Stimulated activated CD4-positive, alpha-beta T cell treated with anti-CD3 and anti-CD28 coated beads, TNF-alpha, amount 100 ng/mL, for 24 hours (primary cell): ENCODE measurements around the gene S100A4.

Source experiments
- DNase-seq, 3 experiments: peaks; one replicate each; pipeline ENCODE4 v3.0.0-alpha.2; 2020; ENCODE audit warnings: low read depth in 3 of 3

Gene S100A4

DNA sequence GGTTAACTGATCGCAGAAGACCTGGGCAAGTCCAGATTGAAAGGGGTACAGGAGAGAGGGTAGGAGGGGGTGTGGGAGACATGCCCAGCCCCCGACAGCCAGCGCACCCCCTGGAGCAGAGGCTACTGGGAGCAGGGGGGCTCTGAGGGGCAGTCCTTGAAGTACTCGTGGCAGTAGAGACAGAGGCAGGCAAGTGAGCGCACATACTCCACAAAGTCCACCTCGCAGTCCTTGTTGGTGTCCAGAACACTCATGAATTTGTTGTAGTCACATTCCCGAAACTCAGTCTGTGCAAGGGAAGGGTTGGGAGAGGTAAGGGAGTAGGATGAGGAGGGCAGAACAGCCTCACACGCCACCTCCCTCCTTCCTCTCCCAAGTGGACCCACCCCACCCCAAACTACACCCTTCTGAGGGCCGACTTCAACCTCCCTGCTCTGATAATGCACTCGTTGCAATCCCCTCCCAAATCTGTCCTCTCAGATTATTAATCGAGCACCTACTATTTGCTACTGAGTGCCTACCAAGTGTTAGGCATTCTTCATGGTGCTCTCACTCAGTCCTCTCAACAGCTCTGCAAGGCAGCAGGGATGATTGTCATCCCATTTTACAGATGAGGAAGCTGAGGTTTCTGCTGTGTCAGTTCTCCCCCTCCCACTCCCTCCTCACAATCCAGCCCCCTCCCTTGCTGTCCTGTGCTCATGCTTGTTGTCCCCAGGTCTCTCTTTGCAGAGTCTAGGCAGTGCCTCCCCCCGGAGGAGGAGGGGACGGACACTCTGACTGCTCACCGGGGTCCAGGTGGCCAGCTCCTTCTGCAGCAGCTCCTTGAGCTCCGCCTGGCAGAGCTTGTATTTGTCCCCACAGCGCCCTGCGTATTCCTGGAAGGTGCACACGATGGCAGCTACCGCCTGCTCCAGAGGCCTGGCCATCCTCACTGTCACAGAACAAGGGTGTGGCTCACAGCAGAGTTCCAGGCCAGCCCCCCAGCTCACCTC, 2.2 kb upstream of the S100A4 start:
- no peak for DNase-seq

- no peak for DNase-seq
Measured at GRCh38 chr1:153546796-153547559, 1.4 kb upstream of the S100A4 start.

DNA sequence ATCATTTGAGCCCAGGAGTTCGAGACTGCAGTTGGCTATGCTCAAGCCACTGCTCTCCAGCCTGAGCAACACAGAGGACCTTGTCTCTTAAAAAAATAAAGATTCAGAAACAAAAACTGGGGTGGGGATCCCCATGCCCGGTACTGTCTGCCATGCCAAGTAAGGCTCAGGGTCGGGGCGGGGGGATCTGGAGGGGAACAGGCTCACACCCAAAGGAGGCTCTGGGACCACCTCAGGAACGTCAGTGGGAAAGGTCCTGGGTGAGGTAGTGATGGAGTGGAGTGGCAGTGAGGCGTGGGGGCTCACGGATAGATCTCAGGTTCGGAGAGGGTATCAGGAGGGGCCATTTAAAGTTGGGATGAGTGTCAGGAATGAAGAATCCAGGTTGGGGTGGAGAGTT, 765 bp upstream of the S100A4 start:
- DNase-seq: no peak

DNA sequence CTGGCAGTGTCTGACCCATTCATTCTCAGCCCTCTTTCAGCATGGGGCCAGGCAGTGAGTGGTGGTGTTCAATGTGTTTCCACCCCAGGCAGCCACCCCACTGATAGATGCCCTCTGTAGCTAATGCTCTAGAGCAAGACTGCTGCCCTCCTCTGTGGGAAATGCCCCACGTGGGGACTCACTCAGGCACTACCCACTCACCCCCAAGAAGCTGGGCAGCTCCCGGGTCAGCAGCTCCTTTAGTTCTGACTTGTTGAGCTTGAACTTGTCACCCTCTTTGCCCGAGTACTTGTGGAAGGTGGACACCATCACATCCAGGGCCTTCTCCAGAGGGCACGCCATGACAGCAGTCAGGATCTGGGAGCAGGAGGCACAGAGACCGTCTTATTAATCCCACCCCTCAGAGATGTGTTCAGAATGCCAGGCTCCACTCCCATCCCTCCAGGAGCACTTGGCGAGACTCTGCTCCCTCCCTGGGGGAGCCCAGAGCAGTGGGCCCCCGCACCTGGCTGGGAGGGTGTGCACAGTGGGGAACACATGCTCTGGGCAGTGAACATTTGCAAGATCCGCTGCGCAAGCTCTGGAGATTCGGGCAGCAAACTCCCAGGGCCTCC, 1.0 kb downstream of the S100A4 start:
- no peak for DNase-seq

GRCh38 chr1:153543736-153544135, 1.9 kb downstream of the S100A4 start:
- DNase-seq: no peak

DNA sequence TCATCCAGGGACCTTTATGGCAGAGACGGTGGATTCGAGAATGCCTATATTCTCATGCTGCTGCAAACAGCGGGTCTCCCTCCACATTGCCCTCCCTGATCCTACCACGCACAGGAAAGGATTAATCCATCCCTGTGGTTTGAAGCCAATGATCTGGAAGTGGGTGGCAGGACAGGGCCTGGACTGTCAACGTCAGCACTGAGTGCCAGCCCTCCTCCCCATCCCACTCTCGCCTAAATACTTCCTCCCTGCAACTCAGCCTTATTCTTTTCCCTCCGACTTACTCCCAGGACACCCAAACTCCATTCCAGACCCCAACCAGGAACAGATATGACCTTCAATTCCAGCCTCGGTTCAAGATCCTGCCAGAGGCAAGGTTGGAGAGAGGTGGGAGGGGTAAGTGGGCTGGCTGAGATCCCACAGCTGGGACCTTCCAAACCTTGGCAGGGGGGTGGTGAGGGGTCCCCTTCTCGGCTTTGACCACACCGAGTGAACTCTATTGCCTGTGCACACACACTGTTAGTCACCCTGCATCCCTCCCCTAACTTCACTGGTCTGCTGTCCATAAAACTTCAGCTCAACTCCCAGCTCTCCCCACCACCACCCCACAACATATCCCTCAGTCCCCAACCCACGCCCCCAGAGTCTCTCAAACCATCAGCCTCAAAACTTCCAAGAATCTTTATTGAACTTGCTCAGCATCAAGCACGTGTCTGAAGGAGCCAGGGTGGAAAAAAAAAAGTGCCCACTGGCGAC, 2.5 kb downstream of the S100A4 start:
- no peak for DNase-seq

- no peak for DNase-seq
Measured at GRCh38 chr1:153541641-153542590, 3.7 kb downstream of the S100A4 start.

GRCh38 chr1:153540394-153541361, 4.9 kb downstream of the S100A4 start, which contains the start of gene S100A5:
Gene S100A5 (minus strand): TSS chr1:153540934. CDS start chr1:153540191, 743 bp downstream.
- DNase-seq: peak in 1 of 3 experiments; percentile 44

- DNase-seq: no peak
Measured at GRCh38 chr1:153539395-153540093, 6.1 kb downstream of the S100A4 start.

- DNase-seq: no peak
Measured at GRCh38 chr1:153538315-153538821, 7.2 kb downstream of the S100A4 start.

- DNase-seq: no peak
Measured at GRCh38 chr1:153537376-153537730, 8.3 kb downstream of the S100A4 start.

GRCh38 chr1:153536671-153537375, 8.8 kb downstream of the S100A4 start:
- DNase-seq: no peak

GRCh38 chr1:153536012-153536670, 9.5 kb downstream of the S100A4 start:
- peak; percentile 68 to 81 (median 75) for DNase-seq

DNA sequence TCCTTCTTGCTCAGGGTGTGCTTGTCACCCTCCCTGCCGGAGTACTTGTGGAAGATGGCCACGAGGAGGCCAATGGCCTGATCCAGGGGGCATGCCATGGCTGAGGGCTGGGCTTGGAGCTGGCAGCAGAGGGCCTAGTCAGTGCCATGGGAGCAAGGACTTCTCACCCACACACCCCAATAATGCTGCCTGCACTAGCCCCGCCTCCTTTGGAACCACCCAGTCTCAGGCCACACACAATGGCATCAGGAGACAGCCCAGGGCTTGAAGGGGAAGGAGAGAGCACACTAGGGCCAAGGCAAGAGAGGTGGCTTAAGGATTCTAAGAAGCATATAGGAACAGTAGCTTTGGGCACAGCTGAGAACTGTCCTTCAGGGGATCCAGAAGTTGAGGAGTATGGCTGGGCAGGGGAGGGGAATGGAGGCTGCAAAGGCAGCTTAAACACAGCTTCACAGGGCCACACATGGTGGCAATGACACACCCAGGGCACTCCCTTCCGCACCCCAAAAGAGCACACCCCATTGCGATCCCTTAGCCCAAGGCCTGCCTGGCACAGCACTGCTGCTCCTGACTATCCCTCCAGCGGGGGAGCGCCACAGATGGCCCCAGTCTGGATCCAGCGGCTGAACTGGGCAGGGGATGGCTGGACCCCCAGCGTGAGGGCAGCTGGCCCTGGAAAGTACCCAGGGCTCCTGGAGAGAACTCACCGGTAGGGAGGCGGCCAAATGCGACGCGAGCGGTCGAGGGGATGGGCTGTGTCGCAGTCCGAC, 10.2 kb downstream of the S100A4 start, which contains the start of gene S100A6:
TSS of gene S100A6 (minus strand) at position 750 of the 770 bp plus-strand sequence. CDS start at position 98, 652 bp downstream.
- DNase-seq: peak in 1 of 3 experiments; percentile 58

DNA sequence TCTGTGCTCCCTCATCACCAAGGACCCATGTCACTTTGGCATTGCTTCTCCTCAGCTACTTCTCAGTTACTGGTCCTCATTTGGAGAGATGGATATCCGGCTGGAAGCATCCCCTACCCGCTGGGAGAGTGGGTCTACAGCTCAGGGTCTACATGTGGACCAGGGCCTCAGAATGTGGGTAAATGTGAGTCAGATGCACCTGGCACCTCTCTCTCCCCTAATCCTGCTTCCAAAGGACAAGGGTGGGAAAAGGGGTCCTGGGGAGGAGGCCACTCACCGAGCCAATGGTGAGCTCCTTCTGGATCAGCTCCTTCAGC, 10.7 kb downstream of the S100A4 start:
- no peak for DNase-seq

DNA sequence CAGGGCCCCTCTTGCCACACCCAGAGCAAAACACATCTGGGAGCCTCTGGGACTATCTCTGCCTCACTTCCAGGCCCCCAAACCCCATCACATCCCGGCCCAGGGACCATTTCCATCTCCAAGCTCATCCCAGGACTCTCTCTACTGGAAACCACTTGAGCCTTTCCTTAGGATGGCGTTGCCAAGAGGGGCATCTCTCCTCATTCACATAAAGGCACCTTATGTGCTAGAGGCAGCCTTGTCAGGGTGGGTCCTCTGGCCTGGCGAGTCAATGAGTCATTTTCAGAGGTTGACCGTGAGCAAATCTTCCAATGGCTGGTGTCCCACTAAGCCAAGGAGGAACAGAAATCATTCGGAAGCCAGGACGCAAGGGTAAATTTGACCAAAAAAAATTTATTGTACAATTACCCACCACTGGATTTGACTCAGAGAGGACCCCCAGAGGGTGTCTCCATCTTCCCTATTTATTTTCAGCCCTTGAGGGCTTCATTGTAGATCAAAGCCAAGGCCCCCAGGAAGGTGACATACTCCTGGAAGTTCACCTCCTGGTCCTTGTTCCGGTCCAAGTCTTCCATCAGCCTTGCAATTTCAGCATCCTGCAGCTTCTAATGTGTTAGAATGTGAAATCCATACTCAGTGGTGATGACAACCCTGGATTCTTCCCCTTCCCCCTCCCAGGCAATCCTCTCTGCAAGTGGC, 11.2 kb downstream of the S100A4 start:
- DNase-seq: no peak
